GM18520 (cell line): ENCODE data around the gene CSTPP1.

Experiments used
- ATAC-seq: cut with Tn5 transposase; IDR thresholded peaks from one replicate; pipeline ENCODE4 v1.9.1; 2021; ENCODE audit not compliant: unreplicated experiment

Gene CSTPP1

DNA sequence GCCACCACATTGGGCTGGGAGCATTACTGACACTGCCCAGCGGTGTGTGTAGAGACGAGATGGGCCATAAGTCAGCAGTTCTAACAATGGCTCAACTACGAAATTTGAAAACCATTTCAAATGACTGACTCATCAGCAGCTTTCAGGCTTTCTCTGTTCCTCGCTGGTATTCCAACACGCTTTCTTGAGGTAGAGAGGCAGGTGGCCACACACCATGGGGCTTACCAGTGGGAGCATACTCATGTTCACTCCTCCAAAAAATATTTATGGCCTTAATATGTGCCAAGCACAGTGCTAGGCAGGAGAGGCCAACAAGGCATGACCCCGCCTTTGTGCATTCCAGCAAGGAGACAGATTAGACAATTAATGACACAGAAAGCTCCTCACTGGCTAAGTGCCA is 219.8 kb downstream of the CSTPP1 start:
- no peak for ATAC-seq

DNA sequence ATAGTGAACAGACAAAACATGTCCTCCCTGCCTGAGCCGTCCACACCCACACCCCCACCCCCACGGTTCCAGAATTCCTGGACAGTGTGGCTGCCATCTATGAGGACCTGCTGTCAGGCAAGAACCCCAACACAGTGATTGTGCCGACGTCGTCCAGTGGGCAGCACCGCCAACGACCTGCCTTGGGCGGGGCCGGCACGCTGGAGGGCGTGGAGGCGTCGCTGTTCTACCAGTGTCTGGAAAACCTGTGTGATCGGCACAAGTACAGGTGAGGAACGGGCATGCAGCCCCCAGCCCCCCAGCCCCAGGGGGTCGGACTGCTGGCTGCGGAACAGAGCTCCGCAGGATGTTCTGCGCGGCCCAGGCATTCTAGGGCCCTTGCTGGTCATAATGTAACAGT is 220.4 kb downstream of the CSTPP1 start:
- ATAC-seq, result no peak

DNA sequence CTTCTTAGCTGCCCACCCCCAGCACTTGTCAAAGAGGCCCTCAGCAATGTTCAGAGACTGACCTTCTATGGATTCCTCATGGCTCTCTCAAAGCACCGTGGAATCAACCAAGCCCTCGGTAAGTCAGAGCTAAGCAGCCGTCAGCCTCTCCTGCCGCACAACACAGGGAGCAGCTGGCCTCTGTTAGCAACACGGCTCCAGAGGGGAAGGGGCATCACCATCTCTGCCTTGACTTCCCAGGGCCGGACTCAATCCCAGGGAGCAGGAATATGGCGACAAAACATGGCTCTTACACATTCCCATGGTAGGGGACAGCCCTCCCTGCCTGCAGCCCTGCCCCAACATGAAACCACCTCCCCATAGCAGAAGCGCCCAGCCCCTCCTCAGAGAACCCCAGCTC is 221.2 kb downstream of the CSTPP1 start:
- no peak for ATAC-seq

DNA sequence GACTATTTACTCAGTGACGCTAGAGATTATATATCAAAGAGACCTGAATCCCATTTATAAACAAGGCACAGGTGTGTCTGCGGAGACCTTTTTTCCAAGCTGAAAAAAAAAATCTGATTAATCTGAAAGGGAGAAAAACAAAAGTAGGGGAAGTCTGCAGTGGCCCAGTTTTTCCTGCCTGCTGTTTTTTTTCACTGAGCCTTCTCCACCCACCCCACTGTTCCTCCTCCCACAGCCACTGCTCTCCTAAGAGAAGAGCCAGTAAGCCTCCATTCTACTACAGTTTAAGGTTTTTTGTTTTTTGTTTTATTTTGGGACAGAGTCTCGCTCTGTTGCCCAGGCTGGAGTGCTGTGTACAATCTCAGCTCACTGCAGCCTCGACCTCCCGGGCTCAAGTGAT is 221.7 kb downstream of the CSTPP1 start:
- ATAC-seq, result no peak

DNA sequence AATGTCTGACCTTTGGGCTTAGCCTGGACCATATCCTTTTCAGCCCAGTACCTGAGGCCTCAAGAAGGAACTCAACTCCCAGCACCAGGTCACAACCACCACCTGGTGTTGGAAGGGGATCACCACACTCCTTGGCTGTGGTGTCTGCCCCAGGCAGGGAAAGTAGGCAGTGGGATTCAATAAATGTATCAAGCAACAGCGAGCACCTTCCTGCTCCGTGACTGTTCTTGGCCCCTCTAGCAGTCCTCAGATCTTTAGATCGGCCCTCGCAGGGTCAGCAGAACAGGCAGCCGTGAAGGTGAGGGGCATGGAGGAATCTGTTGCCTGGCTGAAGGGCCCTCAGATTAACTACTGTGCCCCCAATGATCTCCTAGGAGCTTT is 224.2 kb downstream of the CSTPP1 start:
- no peak for ATAC-seq

DNA sequence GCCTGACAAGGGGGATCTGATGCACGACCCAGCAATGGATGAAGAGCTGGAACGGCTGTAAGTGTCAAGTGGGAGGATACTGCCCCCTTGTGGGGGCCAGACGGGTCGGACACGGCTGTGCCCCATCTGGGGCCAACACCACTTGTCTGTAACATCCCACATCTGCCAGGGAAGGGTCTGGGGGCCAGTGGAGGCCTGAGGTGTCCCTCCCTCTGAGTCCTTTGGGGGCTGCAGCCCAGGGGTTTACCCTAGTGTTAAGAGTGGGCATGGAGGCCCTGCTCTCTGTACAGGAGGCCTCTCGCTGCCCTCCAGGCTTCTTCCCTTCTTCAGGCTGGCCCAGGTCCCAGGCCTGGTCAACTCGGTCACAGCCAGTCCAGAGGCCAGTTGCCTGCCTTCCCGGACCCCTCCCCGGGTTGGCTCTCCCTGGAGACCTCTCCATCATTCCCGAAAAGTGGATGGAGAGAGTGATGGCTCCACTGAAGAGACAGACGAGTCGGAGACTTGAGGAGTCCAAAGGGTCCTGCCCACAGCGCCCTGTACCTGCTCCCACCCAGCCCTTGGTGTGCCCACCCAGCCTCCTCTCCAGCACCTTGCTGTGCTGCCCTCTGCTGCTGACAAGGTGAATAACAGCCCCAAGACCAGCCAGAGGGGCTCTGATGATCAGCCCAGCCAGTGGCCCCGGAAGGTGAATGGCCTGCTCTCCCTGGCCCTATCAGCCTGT is 224.7 kb downstream of the CSTPP1 start:
- no peak for ATAC-seq

DNA sequence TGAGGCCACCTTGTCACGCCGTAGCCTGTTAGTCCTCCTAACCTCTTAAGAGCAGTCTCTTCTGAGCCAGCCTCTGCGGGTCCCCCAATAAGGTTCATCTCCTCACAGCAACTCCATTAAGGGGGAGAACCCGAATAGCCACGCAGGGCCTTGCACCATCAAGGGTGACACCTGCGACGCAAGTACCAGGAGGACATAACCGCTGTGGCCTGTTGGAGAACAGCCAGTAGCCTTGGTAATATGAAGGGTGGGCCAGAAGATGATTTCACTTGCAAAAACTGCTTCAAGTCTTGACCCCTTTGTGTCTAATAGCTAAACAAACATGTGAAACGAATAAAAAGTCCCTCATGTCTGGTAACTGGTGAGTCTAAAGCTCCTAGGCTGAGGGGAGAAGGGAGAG is 225.3 kb downstream of the CSTPP1 start:
- ATAC-seq, result no peak

DNA sequence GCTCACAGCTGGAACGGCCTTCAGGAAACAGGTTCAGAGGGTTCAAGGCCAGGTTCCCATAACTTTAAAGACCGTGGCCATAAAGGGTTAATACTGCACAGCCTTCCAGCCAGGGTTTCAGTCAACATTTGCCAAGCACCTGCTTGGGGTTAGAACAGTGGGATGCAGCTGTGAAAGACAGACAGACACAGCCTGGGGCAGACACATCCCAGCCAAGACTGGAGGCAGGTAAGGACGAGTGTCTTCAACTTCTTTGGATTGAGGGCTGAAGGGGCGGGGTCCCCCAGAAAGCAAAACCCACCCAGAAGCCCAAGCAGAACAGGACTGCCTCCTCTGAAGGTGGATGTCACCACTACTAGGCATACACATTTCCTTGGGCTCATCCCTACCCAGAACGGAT is 225.9 kb downstream of the CSTPP1 start:
- ATAC-seq, result no peak

DNA sequence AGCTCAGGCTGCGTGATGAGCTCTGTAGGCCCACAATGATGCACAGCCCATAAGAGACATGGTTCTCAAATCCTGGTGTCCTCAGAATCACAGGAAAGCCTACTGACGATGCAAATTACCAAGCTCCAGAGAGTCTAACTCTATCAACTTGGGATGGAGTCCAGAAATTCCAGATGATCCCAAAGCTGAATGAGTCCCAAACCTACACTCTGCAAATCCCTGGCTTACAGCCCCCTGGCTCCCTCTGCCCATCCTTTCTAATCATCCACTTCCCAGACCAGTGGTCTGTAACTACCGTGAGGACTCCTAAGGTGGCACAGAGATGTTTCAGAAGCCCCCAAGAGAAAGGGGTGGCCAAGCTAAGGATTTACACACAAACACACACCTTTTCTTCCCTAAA is 226.6 kb downstream of the CSTPP1 start:
- ATAC-seq, result no peak

DNA sequence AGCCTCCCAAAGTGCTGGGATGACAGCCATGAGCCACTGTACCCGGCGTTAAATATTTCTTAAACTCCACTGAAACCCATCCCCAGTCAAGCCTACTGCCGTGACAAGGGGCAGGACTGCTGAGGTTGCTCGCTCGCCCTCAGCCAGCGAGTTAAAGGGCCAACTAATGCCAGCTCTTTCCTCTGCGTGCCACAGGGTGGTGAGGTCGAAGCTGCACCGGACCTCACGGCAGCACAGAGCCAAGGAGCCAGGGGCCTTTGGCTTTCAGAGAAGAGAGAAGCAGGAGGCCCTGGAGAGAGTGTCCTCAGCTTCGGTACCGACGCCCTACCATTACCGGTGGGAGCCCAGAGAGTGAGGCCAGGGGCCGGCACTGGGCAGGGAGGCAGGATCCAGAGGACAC is 227.3 kb downstream of the CSTPP1 start:
- ATAC-seq, result no peak

DNA sequence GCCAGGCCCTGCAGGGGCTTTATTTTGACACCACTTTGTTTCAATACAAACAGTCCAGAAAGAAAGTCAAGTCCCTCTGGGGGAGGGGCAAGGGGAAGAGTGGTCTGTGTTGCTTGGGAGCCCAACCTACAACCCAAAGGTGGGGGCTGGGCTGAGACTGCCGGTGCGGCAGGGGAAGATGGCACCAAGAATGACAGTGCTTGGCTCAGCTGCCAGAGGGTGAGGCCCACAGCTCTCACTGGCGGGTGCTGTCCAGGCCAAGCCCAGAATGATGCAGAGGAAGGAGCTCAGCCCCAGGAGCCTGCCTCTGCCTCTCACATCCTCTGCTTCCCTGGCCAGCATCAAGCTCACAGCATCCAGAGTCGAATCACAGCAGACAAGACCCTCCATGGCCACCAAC is 227.8 kb downstream of the CSTPP1 start:
- ATAC-seq, result no peak

DNA sequence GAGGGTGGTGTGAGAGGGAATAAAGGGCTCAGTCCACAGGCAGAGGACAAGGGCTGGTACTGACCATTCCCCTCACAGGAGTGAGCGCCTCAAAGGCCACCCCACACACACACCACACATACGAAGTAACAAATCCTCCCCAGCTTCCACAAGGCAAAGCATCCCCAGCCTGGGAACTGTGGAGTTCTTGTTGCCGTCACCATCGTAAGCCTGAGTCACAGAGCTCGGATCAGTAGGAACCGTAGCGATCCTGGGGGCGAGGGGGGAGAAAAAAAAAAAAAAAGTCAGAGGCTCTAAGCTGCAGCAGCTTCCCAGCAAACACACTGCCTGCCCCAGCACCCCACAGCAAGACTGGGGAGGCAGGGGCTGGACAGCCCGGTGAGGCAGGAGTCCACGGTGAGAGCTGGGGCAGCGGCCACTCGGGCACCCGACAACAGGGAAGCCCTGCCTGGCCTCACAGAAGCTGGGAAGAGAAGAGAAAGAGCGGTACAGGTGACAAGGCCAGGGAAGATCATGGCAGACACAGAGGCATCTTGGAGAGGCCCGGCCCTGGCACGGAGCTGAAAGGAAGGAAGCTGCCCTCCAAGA is 228.8 kb downstream of the CSTPP1 start:
- no peak for ATAC-seq

DNA sequence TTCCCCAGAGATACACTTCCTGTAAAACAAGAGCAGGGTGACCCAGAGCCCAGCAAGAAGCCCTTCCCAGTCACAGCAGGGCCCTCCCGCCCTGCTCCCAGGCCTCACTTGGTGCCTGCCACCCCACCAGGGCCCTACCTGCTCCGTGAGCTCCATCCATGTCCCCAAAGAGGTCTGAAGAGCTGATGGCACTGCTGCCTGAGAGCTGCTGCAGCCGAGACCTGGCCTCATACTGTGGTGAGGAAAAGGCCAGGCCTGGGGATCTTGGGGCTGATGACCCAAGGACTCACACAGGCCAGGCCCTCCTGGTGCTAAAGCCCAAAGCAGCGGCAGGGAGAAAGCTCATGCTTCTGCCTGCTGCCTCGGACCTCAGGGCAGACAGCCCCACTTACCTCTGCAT is 229.8 kb downstream of the CSTPP1 start:
- no peak for ATAC-seq

DNA sequence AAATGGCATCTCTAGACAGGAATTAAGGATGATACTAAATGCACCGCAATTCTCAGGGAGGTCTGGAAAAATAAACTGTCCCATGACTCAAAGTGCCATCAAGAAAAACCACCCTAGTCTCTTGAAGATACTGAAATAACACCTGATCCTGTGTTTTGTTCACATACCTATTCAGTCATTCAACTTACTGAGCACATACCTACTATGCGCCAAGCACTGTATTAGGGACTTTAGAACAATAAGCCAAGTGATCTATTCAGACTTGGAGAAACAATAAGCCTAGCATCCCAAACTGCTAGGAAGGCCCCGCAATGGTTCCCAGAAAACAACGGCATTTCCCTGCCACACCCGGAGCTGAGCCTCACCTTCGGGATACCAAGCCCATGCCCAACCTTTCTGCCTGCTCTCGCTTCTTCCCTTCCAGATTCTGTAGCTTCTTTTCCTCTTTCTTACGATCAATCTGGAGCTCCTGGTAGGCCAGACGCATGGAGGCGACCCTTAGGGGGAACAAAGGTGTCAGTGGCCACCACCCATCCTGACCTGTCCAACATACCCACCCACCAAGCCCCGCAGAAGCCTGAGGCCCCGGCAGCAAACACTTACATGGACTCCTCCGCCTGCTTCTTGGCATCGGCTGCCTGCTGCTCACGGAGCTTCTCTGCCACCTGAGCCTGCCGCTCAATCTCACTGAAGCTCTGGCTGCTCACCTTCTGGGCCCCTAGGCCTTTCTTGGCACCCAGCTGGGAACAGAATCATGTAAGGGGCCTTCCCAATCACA is 234.7 kb downstream of the CSTPP1 start:
- ATAC-seq, result no peak

DNA sequence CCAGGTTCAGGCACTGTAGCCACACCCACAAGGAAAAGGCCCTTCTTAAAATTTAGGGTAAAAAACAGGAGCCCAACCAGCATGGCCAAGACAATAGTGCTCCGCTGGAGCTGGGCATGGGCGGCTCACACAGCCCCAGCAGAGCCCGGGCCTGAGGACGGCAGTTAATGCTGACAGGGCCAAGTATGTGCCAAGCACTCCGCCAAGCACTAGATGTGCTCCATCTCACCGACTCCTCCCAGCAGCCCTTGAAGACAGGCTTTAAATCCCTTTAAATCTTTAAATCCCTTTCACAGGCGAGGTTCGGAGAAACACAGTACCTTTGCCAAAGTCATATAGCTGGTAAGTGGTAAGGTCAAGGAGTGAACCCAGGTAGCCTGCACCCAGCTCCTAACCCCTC is 235.3 kb downstream of the CSTPP1 start:
- ATAC-seq, result no peak

DNA sequence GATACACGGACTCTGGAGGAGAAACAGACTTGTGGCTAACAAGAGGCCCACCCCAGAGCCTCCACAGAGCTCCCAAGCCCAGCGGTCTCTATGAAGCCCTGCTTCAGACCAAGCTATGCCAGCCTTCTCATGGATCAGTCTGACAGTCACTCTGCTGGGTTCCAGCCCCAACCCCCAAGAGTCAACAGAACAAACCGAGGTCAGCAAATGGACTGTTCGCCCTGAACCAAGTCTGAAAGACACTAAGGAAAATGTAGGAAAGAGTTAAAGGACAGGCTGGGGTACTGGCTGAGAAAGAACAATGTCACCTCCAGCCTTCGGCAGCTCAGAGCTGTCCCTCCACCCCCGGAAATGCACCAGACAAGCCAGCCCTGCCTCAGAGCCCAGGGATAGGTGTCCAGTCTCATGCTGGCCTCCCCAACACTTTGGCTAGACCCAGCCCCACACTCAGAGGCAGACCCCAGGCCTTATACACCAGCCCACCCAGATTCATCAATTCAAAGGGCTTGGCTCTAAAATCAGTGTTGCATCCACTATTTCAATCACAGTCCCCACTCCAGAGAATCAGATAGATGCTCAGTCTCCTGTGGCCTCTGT is 236.3 kb downstream of the CSTPP1 start:
- no peak for ATAC-seq

DNA sequence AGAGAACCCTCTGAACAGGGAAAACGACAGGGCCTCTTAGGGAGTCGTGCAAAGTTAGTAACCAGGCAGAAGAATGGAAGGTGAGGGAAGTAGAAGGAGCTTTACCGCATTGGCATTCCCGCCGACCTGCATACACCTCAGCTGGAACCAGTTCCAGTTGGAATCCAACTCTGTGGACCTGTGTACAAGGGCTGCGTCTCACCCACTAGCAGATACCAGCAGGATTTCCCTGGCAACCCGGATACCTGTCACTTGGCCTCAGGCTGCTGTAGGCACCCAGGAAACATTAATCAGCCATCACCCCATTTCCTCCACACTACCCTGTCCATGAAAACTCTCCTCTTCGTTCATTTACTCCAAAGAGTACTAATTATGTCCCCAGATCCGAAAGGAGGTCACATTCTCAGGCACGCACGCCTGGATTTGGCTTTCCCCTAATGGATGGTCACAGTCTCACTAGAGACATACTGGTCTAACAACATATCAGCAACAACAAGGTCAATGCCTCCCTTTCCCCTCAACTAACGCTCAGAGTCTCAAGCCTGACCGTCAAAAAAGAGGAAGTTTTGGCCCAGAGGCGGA is 239.3 kb downstream of the CSTPP1 start:
- ATAC-seq, result no peak

DNA sequence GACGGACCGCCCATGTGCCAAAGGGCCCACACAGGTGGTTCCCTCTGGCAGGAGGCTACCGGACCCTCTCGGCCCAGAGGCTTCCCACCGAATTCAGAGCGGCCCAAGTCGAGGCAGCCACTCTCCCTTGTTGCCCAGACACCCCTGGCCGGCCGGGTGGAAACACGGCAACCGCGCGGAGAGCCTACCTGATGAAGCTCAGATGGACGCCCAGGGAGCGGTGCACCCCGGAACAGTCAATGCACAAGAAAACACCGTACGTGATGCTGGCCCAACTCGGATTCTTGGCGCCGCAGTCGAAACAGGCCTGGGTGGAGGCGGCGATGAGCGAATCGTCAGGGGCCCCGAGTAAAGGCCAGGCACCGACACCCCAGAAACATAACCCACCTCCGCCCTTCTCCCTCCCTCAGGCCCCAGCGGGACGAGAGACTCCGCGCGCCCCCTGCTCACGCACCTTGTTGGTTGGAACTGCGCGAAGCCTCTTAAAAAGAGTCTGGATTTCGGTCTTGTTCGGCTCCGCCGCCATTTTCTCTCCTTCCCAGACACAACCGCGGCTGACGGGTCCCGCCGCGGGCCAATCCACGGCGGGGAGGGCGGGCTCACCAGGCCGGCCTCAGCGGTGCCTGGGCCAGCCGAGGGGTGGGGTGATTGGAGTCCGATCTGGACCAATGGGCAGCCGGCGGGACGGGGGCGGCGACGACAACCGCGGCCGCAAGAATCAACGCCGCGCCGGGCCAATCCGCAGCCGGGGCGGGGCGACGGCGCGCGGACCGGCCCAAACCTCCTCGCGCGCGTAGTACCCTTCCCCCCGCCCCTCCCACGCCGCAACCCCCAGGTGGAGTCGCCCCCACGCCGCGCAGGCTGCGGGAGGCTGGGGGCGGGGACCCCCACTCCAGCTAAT is 240.0 kb downstream of the CSTPP1 start, which contains the start of gene ARFGAP2:
TSS of gene ARFGAP2 (minus strand) at position 552 of the 901 bp plus-strand sequence. CDS start at position 526, 26 bp downstream.
- peak; percentile 87 for ATAC-seq

DNA sequence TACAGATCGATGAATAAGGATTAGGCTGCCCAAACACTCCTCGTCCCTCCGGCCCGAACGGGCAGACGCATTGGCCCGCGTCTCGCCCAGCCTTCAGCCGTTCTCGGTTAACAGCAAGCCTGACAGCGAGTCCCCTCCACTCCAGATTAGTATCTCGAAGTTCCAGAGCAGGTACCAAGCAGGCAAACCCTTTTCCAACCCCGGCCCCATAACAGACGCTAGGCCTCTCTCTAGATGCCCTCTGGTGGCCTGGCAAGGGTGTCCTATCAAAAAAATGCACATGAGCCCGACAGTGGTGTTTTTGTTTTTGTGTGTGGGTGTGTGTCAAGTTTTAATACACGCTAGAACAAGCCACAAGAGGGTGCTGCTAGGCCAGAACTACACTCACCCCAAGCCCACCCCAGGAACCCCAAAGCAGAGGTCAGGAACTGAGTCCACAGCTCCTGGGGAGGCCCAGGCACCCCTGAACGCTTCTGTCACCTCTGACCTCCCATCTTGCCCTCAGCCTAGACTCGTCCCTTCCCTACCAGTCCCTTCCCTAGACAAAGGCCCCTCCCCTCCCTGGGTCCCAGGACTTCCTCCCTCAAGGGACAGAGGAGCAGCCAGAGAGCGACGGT is 240.8 kb downstream of the CSTPP1 start:
- peak; percentile 35 for ATAC-seq

DNA sequence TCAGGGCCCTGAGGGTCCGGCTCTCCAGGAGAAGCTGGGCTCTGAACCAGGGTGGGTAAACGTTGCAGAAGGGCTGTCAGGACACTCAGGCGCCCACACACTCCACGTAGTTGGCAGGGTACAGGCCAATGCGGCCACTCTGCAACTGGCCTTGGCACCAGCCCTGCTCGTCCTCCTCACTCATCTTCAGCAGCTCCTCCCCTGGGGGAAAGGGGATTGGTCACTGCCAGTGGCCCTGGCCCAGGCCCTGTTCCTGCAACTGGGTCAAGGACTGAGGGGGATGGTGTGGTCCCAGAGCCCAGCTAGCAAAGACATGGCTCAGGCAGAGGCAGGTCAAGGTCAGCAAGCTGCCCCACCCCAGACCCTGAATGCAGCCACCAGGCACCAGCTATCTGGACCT is 241.3 kb downstream of the CSTPP1 start:
- ATAC-seq, result no peak
